SK-N-DZ (cell line): ENCODE results near the gene SP7. TPM values are rescaled to one million over a fixed set of nuclear protein-coding genes. Genes with fewer than 3 reads are reported as not detected.
A peak's percentile ranks its signal among the peaks of the same experiment; 100 is the strongest.
"Not testable (repeated sequence)": the region's sequence is repeated elsewhere in the genome, so short reads cannot be mapped to it uniquely, and the experiment has no call there.

Experiments
- DNase-seq: peaks from one replicate; pipeline ENCODE4 v3.0.0-alpha.2; 2015; ENCODE audit warnings: low spot score
- polyA plus RNA-seq, 2 experiments: library from polyadenylated mRNA; depleted of rRNA; stranded (reverse); fragments of >200 nt; gene quantifications; 2 replicates each; pipeline ENCODE4 v1.2.3, GENCODE V29; 2014

The SP7 gene
- 0.35 and 1.1 TPM in 2 replicates for polyA plus RNA-seq (2014; cell fraction: cytosol; rRNA removed)
- polyA plus RNA-seq (2014; cell fraction: nucleus; rRNA removed) = 0.11 and 0.94 TPM in 2 replicates

DNA sequence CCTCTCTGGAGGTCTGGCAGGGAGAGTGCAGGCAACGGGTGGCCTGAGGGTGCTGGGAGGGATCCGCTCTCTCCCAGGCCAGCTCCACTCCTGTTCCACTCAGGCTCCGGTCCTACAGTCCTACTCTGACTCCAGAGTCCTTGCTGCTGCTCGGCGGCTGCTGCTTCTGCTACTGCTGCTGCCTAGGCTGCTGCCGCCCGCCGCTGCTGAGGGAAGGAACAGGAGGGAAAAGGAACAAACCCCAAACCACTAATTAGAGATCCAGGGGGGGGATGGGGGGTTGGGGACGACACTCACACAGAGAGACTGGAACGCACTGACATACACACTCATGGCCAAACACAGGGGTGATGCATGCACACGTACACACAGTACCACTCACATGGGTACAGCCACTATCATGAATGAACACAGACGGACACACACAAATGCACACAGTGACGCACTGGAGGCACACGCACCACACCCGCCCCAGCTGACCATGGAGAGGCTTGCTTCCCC, at the start of gene SP7:
Gene SP7, minus strand, starts transcription at position 174 of the 501 bp plus-strand sequence. CDS start 708 bp downstream, outside the sequence.
- DNase-seq = peak; percentile 56

GRCh38 chr12:53383258-53383657, 47.1 kb upstream of the SP7 start:
- DNase-seq = no peak

DNA sequence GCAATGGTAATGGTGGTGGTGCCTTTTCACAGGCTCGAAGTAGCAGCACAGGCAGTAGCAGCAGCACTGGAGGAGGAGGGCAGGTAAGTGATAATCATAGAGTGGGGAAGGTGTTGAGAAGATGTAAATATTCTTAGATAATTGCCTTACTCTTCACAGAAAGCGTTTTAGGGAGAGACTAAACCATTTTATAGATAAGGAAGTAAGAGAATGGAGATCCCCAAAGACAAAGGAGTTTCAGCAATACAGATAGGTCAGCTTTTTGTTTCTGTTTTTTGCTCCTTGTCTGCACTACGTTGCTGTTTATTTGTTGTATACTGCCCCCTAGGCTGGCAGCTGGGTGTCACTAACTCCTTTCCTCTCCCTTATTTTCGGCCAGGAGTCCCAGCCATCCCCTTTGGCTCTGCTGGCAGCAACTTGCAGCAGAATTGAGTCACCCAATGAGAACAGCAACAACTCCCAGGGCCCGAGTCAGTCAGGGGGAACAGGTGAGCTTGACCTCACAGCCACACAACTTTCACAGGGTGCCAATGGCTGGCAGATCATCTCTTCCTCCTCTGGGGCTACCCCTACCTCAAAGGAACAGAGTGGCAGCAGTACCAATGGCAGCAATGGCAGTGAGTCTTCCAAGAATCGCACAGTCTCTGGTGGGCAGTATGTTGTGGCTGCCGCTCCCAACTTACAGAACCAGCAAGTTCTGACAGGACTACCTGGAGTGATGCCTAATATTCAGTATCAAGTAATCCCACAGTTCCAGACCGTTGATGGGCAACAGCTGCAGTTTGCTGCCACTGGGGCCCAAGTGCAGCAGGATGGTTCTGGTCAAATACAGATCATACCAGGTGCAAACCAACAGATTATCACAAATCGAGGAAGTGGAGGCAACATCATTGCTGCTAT, 45.8 kb upstream of the SP7 start:
- DNase-seq = peak; percentile 29

DNA sequence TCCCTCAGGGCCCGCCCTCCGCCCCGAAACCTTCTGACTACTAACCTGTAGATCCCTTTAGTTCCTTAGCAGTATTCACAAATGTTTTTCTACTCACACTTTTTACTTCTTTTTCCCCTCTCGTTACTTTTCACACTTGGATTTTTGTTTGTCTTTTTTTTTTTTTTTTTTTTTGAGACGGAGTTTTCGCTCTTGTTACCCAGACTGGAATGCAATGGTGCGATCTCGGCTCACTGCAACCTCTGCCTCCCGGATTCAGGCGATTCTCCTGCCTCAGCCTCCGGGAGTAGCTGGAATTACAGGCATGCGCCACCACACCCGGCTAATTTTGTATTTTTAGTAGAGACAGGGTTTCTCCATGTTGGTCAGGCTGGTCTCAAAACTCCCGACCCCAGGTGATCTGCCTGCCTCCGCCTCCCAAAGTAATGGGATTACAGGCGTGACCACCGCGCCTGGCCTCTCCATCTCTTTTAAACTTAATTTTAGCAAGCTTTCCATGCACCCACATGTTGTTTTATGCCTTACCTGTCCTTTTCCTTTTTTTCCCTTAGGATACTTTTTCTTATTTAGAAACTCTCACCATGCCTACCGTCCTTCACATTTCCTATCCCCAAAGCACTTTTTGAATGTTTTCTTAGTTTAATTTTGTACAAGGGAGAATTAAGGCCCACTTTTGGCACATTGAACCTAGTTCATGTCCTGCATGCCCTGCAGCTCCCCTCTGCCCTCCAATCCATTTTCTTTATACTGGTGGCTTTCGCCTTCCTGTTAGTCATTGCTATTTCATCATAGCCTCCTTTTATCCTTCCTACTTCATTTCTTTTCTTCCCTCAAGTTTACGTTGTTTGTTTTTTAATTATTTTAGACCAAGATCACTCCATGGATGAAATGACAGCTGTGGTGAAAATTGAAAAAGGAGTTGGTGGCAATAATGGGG, 44.9 kb upstream of the SP7 start:
- no peak for DNase-seq

GRCh38 chr12:53380104-53380793, 44.1 kb upstream of the SP7 start, which contains the start of gene SP1:
Gene SP1 (plus strand): TSS chr12:53380176. CDS start chr12:53380292, 116 bp downstream.
- peak; percentile 84 for DNase-seq

DNA sequence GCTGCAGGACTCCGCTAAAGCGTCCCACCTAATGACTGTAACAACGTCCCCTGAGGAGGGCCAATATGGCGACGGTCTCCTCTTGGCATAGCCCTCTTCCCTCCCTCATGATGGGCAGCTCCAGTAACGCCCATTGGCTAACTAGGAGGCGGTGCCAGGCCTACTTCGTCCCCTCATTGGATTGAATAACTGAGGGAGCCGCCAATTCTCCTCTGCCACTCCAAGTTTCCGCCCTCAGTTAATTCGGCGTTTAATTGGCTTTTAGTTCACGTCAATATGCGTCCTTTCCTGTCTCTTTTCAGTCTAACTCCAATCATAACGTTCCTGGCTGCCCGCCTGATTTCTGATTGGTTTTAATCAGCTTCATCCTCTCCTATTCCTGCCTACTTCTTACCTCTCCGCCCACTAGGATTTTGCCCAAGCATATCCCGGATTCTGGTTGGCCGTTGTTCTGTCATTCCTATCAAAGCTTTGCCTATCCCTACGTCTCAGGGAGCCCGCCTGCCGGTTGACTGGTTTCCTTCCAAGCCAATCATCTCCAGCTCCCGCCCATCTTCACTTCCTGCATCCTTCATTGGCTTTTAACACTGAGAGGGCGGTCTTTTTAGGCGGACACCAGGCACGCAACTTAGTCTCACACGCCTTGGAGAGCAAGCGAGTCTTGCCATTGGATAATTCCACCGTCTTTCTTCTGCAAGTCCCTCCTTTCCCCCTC, 43.4 kb upstream of the SP7 start:
- peak; percentile 100 for DNase-seq

DNA sequence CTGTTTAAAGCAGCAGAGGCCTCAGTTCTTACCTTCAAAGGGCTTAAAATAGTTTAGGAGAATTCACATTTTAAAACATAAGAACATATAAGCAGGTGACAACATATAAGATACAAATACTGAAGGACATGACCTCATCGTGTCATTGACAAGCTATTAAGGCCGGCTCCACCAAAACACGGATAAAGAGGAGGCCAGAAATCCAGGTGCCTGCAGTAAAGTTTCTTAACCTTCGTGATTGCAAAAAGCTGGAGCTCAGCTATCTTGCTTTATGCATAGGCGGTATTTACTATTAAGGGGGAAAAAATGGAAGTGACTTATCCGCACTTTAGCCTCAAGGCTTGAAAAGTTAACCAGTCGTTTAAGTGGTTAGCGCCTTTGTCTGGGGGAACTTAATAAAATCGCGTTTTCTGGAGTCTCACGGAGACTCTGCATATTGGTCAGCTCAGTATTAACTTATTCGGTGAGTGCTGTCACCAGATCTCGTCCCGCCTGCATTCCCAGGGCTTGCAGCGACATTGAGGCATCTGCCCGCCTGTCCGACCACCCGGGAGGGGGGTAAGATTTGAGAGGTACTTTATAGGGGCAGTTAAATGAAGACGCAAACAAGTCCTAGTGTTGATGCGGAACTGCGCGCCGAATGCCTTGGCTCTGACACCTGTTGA, 42.7 kb upstream of the SP7 start:
- DNase-seq = no peak

GRCh38 chr12:53378222-53378621, 42.1 kb upstream of the SP7 start:
- DNase-seq = no peak

DNA sequence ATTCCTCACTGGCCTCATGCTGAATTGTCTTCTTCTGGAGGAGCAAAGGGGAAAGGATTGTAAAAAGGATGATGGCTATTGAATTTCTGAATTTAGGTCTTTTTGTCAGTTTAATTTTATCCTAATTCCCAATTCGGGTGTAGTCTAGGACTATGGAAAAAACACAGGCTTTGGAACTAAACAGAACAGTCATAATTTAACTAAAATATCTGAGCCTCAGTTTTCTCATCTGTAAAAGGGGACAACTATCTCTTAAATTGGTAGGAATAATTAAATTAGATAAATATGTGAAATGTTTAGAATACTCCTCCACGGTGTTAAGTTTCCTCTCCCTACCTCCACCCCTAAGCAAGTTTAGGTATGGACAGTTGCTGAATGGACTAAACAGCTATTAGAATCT, 40.6 kb upstream of the SP7 start:
- no peak for DNase-seq

GRCh38 chr12:53374277-53374676, 38.1 kb upstream of the SP7 start:
- not testable (repeated sequence) for DNase-seq

DNA sequence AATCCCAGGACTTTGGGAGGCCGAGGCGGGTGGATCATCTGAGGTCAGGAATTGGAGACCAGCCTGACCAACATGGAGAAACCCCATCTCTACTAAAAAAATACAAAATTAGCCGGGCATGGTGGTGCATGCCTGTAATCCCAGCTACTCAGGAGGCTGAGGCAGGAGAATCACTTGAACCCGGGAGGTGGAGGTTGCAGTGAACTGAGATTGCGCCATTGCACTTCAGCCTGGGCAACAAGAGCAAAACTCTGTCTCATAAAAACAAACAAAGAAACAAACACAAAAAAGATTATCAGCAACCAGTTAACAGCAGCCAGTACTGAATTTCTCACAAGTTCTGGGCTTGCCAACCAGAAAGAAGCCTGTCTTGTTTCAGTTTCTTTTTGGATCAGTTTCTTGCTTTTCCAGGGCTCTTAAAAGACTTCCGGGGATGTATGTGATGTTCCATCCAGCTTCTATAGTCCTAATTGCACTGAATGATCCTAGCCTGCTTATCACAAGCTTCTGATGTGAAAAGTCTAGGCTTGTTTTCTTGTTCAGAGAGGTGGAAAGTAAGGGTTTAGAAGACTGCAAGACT, 37.5 kb upstream of the SP7 start:
- not testable (repeated sequence) for DNase-seq

DNA sequence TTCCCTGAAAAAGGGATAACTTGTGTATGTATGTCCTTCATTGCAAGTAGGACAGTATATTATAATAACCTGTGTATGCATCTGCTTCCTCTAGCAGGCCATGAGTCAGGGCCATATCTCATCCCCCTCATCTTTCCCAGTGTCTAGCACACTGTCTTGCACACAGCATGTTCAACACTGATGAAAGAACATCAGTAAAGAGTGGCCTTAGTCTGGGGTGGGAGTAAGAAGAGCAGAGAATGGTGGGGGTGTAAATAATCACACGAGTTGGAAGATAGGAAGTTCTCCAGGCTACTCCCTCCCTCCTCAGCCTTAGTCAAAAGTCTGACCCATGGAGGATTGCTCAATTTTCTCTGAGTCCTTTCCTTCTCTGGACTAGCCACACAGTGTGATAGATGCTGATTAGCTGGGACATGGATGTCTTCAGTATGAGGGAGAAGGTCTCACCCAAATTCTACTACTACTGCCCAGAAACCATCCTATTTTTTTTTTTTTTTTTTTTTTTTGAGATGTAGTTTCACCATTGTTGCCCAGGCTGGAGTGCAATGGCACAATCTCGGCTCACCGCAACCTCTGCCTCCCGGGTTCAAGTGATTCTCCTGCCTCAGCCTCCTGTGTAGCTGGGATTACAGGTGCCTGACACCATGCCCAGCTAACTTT, 29.2 kb upstream of the SP7 start:
- DNase-seq = no peak

- DNase-seq = not testable (repeated sequence)
These were observed 25.5 kb upstream of the SP7 start for GRCh38 chr12:53361638-53362037.

- no peak for DNase-seq
These were observed 22.8 kb upstream of the SP7 start for GRCh38 chr12:53358836-53359419.

DNA sequence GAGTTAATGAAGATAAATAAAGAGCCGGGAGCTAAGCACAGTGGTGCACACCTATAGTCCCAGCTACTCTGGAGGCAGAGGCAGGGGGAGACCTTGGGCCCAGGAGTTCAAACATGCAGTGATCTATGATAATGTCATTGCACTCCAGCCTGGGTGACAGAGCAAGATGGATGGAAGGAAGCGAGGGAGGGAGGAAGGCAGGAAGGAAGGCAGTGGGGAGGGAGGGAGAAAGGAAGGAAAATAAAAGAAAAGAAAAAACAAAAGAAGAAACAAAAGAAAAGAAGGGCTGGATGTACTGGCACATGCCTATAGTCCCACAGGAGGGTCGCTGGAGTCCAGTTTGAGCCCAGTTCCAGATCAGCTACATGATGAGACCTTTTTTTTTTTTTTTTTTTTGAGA, 19.0 kb upstream of the SP7 start:
- no peak for DNase-seq

- DNase-seq = no peak
These were observed 17.1 kb upstream of the SP7 start for GRCh38 chr12:53353257-53353655.

DNA sequence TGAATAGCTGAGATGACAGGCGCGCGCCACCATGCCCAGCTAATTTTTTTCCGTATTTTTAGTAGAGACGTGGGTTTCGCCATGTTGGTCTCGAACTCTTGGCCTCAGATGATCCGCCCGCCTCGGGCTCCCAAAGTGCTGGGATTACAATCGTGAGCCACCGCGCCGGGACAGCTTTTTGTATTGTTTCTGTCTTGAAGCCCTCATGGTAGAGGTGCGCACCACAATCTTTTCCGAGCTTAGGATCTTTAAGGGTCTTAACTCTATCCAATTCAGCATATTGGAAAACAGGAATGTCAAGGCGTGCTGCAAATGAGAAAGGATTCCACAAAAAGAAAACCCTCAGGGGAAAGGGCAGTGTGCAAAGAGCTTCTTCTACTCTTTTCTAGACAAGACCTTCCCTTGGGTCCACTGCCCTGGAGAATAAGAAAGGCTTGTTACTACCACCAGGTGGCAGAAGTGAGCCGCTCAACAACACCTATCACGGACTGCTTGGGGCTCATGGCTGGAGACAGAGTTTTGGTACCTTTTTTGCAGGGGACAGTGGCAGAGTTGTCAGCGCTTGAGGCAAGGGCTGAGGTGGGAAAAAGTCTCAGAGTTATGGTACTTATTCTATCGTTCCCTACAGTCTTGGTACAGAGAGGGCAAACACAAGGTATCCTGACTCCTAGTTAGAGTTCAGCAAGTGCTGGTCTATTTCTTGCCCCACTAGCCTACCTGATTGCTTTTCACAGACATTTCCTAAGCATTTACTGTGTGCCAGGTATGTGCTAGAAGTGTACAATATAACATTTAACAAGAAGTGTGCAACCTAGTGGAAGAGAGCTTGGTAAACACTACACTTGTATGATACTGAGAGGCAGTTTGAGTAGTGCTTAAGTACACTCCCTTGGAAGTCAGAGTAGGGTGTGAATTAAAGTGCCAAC, 16.4 kb upstream of the SP7 start:
- peak; percentile 89 for DNase-seq

DNA sequence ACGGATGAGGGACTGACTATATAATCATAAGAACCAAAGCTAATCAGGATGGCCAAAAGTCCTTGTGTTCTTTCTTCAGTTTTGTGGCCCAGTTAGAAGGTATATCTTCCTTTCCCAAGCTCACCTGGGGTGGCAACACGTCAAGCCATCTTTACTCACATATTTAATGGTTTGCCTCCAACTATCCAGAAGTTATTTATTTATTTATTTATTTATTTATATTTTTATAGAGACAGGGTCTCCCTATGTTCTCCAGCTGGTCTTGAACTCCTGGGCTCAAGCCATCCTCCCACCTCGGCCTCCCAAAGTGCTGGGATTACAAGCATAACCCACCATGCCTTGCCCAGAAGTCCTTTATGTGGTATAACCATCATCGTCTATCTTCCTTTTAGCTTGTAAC, 11.8 kb upstream of the SP7 start:
- no peak for DNase-seq
